H1 (cell line): ENCODE data around the gene SMNDC1. TPM values are rescaled to one million over a fixed set of nuclear protein-coding genes. Genes with fewer than 3 reads are reported as not detected.
"Not testable (repeated sequence)": the region's sequence is repeated elsewhere in the genome, so short reads cannot be mapped to it uniquely, and the experiment has no call there.

ENCODE experiments used
- CTCF ChIA-PET: fragments of 300-600 bp; sonication (Branson Sonifier 250); formaldehyde crosslinking; loops from one replicate; lab custom pipeline; 2021; ENCODE audit not compliant: partially characterized antibody; lab: Charles Lee
- POLR2A ChIA-PET: fragments of 300-600 bp; sonication (Branson Sonifier 250); formaldehyde crosslinking; loops from one replicate; lab custom pipeline; 2021; ENCODE audit warnings: inconsistent platforms; ENCODE audit not compliant: partially characterized antibody; lab: Charles Lee
- DNase-seq, 2 experiments: peaks; one replicate each; pipeline versions ENCODE4 v3.0.0 to v3.0.0-alpha.2; 2010 to 2022; ENCODE audit warnings: low spot score in 2 of 2, low read depth in 1 of 2, mixed read lengths in 1 of 2
- FAIRE-seq: peaks from 2 replicates; lab custom pipeline; 2011; peaks lifted over from hg19 to GRCh38; lab: Jason Lieb, UNC
- H2AFZ ChIP-seq: 2 replicates; pipeline ENCODE4 v1.8.1; 2012; ENCODE audit warnings: low read length, inconsistent platforms
- H2AK5ac ChIP-seq: 2 replicates; pipeline ENCODE4 v1.6.1; 2013; ENCODE audit warnings: low read depth, low read length
- H2BK120ac ChIP-seq: replicated peaks from 2 replicates; pipeline ENCODE3; 2013; ENCODE audit warnings: low read depth, low read length, inconsistent platforms
- H2BK12ac ChIP-seq: 2 replicates; pipeline ENCODE4 v1.6.1; 2013; ENCODE audit warnings: low read depth, low read length
- H2BK15ac ChIP-seq: 2 replicates; pipeline ENCODE4 v1.6.1; 2013; ENCODE audit warnings: low read length
- H2BK20ac ChIP-seq: 2 replicates; pipeline ENCODE4 v1.6.1; 2013; ENCODE audit warnings: low read length
- H2BK5ac ChIP-seq: 2 replicates; pipeline ENCODE4 v1.6.1; 2013; ENCODE audit warnings: low read depth, low read length
- H3K14ac ChIP-seq: 2 replicates; pipeline ENCODE4 v1.6.1; 2013; ENCODE audit warnings: inconsistent platforms; ENCODE audit not compliant: insufficient read length
- H3K18ac ChIP-seq: 2 replicates; pipeline ENCODE4 v1.6.1; 2013; ENCODE audit warnings: low read length; ENCODE audit errors: extremely low read depth
- H3K23ac ChIP-seq: 2 replicates; pipeline ENCODE4 v1.6.1; 2013; ENCODE audit warnings: inconsistent platforms; ENCODE audit not compliant: insufficient read length
- H3K23me2 ChIP-seq: 2 replicates; pipeline ENCODE4 v1.6.1; 2013; ENCODE audit warnings: low read depth, low read length
- H3K27ac ChIP-seq: 2 replicates; pipeline ENCODE4 v1.6.1; 2011; ENCODE audit warnings: low read depth, low read length, inconsistent platforms
- H3K27me3 ChIP-seq, 4 experiments: replicated peaks in 1 of 4; 1 replicate in 1 of 4; 2 replicates in 3 of 4; pipeline versions ENCODE4 v1.6.1 to v1.8.1; 2011 to 2013; ENCODE audit warnings: low read length in 3 of 4, mild to moderate bottlenecking in 3 of 4, inconsistent platforms in 2 of 4, mixed read lengths in 2 of 4, moderate library complexity in 1 of 4; ENCODE audit not compliant: control insufficient read depth in 3 of 4, insufficient read depth in 3 of 4; ENCODE audit errors: extremely low read depth in 1 of 4
- H3K36me3 ChIP-seq, 4 experiments: 2 replicates each; pipeline versions ENCODE4 v1.6.1 to v1.8.1; 2011 to 2013; ENCODE audit warnings: mild to moderate bottlenecking in 4 of 4, low read length in 3 of 4, moderate library complexity in 2 of 4, control low read depth in 1 of 4, inconsistent platforms in 1 of 4; ENCODE audit not compliant: insufficient read depth in 4 of 4, control insufficient read depth in 2 of 4
- H3K4ac ChIP-seq: replicated peaks from 2 replicates; pipeline ENCODE3; 2013; ENCODE audit warnings: low read length, low read depth, mixed read lengths, inconsistent platforms; ENCODE audit not compliant: insufficient read length
- H3K4me1 ChIP-seq, 4 experiments: replicated peaks in 1 of 4; 1 replicate in 1 of 4; 2 replicates in 3 of 4; pipeline versions ENCODE4 v1.6.1 to v1.8.1; 2011 to 2013; ENCODE audit warnings: low read length in 3 of 4, inconsistent platforms in 2 of 4, mixed read lengths in 1 of 4; ENCODE audit not compliant: insufficient read depth in 4 of 4, control insufficient read depth in 3 of 4
- H3K4me2 ChIP-seq, 2 experiments: 2 replicates each; pipeline versions ENCODE4 v1.6.1 to v1.8.1; 2011 to 2013; ENCODE audit warnings: low read depth in 2 of 2, low read length in 2 of 2, control low read depth in 1 of 2, inconsistent platforms in 1 of 2, mild to moderate bottlenecking in 1 of 2; ENCODE audit not compliant: insufficient read depth in 1 of 2
- H3K4me3 ChIP-seq, 4 experiments: fragments of 200-600, 300-600 bp in 1 of 4; sonication (generic), shearing (Covaris generic), sonication (Bioruptor Twin) in 1 of 4; 2 replicates each; pipeline versions ENCODE4 v1.5.1 to v1.8.1; 2011 to 2016; ENCODE audit warnings: low read length in 4 of 4, low read depth in 3 of 4, control low read depth in 2 of 4, inconsistent platforms in 2 of 4, mild to moderate bottlenecking in 2 of 4, mixed read lengths in 1 of 4, moderate library complexity in 1 of 4; ENCODE audit not compliant: insufficient read depth in 2 of 4; ENCODE audit errors: extremely low read depth in 1 of 4
- H3K56ac ChIP-seq: replicated peaks from 2 replicates; pipeline ENCODE3; 2013; ENCODE audit warnings: low read depth, mild to moderate bottlenecking, mixed read lengths, low read length, inconsistent platforms; ENCODE audit not compliant: insufficient read length
- H3K79me1 ChIP-seq: 2 replicates; pipeline ENCODE4 v1.6.1; 2013; ENCODE audit warnings: low read depth, low read length, control low read depth
- H3K79me2 ChIP-seq, 2 experiments: 2 replicates each; pipeline versions ENCODE4 v1.6.1 to v1.8.1; 2012 to 2013; ENCODE audit warnings: low read length in 2 of 2, mild to moderate bottlenecking in 2 of 2, inconsistent platforms in 1 of 2; ENCODE audit not compliant: insufficient read depth in 2 of 2, control insufficient read depth in 1 of 2
- H3K9ac ChIP-seq, 4 experiments: replicated peaks in 1 of 4; 1 replicate in 1 of 4; 2 replicates in 3 of 4; pipeline versions ENCODE4 v1.6.1 to v1.8.1; 2011 to 2013; ENCODE audit warnings: low read depth in 3 of 4, low read length in 3 of 4, control low read depth in 2 of 4, mild to moderate bottlenecking in 2 of 4, moderate library complexity in 2 of 4, inconsistent platforms in 1 of 4; ENCODE audit errors: extremely low read depth in 1 of 4
- H3K9me3 ChIP-seq, 2 experiments: 2 replicates each; pipeline versions ENCODE4 v1.6.1 to v1.8.1; 2012 to 2013; ENCODE audit warnings: mild to moderate bottlenecking in 2 of 2, moderate library complexity in 2 of 2, control low read depth in 1 of 2, inconsistent platforms in 1 of 2, low read depth in 1 of 2, low read length in 1 of 2, mixed read lengths in 1 of 2; ENCODE audit not compliant: insufficient read depth in 2 of 2
- H4K20me1 ChIP-seq, 2 experiments: replicated peaks in 1 of 2; 2 replicates each; pipeline versions ENCODE3 to v1.8.1; 2011 to 2013; ENCODE audit warnings: inconsistent platforms in 2 of 2, low read length in 2 of 2, mild to moderate bottlenecking in 1 of 2; ENCODE audit not compliant: insufficient read depth in 2 of 2, control insufficient read depth in 1 of 2
- H4K5ac ChIP-seq: 2 replicates; pipeline ENCODE4 v1.6.1; 2013; ENCODE audit warnings: low read length, low read depth, mixed read lengths, inconsistent platforms; ENCODE audit not compliant: insufficient read length
- H4K8ac ChIP-seq: 2 replicates; pipeline ENCODE4 v1.8.0; 2013; ENCODE audit warnings: mild to moderate bottlenecking, moderate library complexity, low read length, inconsistent platforms; ENCODE audit not compliant: insufficient read depth; ENCODE audit errors: extremely low read depth
- H4K91ac ChIP-seq: replicated peaks from 2 replicates; pipeline ENCODE3; 2013; ENCODE audit warnings: low read length, mixed read lengths, inconsistent platforms; ENCODE audit not compliant: insufficient read length
- WGBS, 2 experiments: shearing (Covaris generic) in 1 of 2; methylation state at CpG; one replicate each; pipeline versions ENCODE4 v1.1.6 to v1.1.7; 2013 to 2015; ENCODE audit warnings: low lambda C conversion rate in 2 of 2, mixed read lengths in 2 of 2, inconsistent platforms in 1 of 2, low coverage in 1 of 2, missing lambda C conversion rate in 1 of 2; ENCODE audit not compliant: insufficient replicate concordance in 2 of 2, insufficient coverage in 1 of 2, insufficient read length in 1 of 2; ENCODE audit errors: extremely low coverage in 1 of 2, missing lambda C conversion rate in 1 of 2; 5-methylcytosine and 5-hydroxymethylcytosine counted together
- polyA plus RNA-seq, 7 experiments: library from polyadenylated mRNA; depleted of rRNA in 3 of 7; stranded (reverse) in 5 of 7; unstranded in 2 of 7; fragments of >200 nt in 5 of 7; fragments of 200-250 nt in 2 of 7; gene quantifications; 1 replicate in 5 of 7; 2 replicates in 1 of 7; 4 replicates in 1 of 7; pipeline versions ENCODE4 v1.2.1 to v1.2.3, GENCODE V29; 2011 to 2013; ENCODE audit warnings: missing spikeins in 2 of 7, mixed read lengths in 2 of 7
- total RNA-seq: library from RNA; stranded (reverse); fragmentation: NEBNext Ultra II Directional; extraction: Animal tissue kit (Norgen Biotek cat#: 25700); gene quantifications from 2 replicates; pipeline ENCODE4 v1.2.1, GENCODE V29; 2021

SMNDC1 gene
- total and polyA plus RNA-seq, 2 of the 8 experiments (the other 6 are each of a cell fraction or from before 2014, with no cell fraction given): 8.1 to 48.6 TPM

DNA sequence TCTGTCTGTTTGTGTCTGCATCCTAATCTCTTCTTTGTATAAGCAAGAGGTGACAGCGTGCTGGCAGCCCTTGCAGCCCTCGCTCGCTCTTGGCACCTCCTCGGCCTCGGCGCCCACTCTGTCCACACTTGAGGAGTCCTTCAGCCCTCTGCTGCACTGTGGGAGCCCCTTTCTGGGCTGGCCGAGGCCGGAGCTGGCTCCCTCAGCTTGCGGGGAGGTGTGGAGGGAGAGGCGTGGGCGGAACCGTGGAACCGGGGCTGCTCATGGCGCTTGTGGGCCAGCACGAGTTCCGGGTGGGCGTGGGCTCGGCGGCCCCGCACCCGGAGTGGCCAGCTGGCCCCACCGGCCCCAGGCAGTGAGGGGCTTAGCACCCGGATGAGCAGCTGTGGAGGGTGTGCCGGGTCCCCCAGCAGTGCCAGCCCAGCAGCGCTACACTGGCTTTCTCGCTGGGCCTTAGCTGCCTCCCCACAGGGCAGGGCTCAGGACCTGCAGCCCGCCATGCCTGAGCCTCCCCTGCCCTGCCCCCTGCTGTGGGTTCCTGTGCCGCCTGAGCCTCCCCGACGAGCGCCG is 26.6 kb upstream of the SMNDC1 start:
- POLR2A ChIA-PET, H2BK12ac ChIP-seq: not testable (repeated sequence)

More for the DNA sequence above, 26.6 kb upstream of the SMNDC1 start:
- H3K18ac ChIP-seq, H3K23ac ChIP-seq, H3K4me3 ChIP-seq, H2AK5ac ChIP-seq, H2BK120ac ChIP-seq, H4K20me1 ChIP-seq, H3K4me1 ChIP-seq, H3K56ac ChIP-seq, H4K5ac ChIP-seq, H4K8ac ChIP-seq, H3K27ac ChIP-seq, H3K14ac ChIP-seq, H2BK5ac ChIP-seq, FAIRE-seq, H3K79me2 ChIP-seq, H3K36me3 ChIP-seq, H3K79me1 ChIP-seq, H3K27me3 ChIP-seq, H2AFZ ChIP-seq, H4K91ac ChIP-seq, H3K4me2 ChIP-seq, H3K9ac ChIP-seq, DNase-seq, H2BK20ac ChIP-seq, H2BK15ac ChIP-seq, H3K4ac ChIP-seq, H3K23me2 ChIP-seq: not testable (repeated sequence)
- CTCF ChIA-PET: interaction anchor here (1.3 to 3.5 kb wide), 4 partner anchors 9 to 217 kb away, joined by 3 to 14 read pairs (median 8); no protein-coding TSS in a partner anchor
- peaks cover 17 to 24% of the 10 kb centered on the region in 2 experiments for H3K9me3 ChIP-seq
- 94% methylated on average over 20 of the region's 32 CpGs; no CpG with 5 or more reads in 1 of the 2 experiments for WGBS, 2 experiments
